ENCODE measurements around the gene KIF19. TPM values are rescaled to one million over a fixed set of nuclear protein-coding genes. Genes with fewer than 3 reads are reported as not detected.

The KIF19 gene
- total RNA-seq, 1 experiment from 2014 or later, result not detected

GRCh38 chr17:74328487-74328886, 2.5 kb downstream of the KIF19 start:
- Histone ChIP-seq H3K36me3 (ENCODE audit: low read depth) (no peaks in the 10 kb centered on the region), H3K9me3 (ENCODE audit: insufficient read depth, low read depth) (no peaks in the 10 kb centered on the region), H3K79me2 (ENCODE audit: low read depth) (no peaks in the 10 kb centered on the region), H3K27ac (no peak overlapping the region), H3K4me1 (replicated peaks; ENCODE audit: insufficient read depth) (no peaks in the 10 kb centered on the region), H3K4me3 (no peak overlapping the region), H3K4me2 (no peak overlapping the region), H3F3A (ENCODE audit: insufficient read depth, low read depth) (no peaks in the 10 kb centered on the region), H3K27me3 (ENCODE audit: insufficient read depth, low read depth) (peaks cover 55% of the 10 kb centered on the region), H2AFZ (no peak overlapping the region), H4K20me1 (ENCODE audit: insufficient read depth) (no peaks in the 10 kb centered on the region), H3K9me2 (ENCODE audit: insufficient read depth) (no peaks in the 10 kb centered on the region)
- DNase-seq, result no peak
- BruUV-seq (replicated peaks), result no TSS peak
- ChIA-PET POLR2A (ENCODE audit: unreplicated experiment) (no interaction called here), CTCF (interaction anchor here (0.7 kb wide), 1 partner anchor 272 kb away, joined by 3 read pairs; no protein-coding TSS in a partner anchor)
- no peak for TF ChIP-seq CTCF (conservative IDR thresholded peaks at IDR 0.05)
- no peak for TF ChIP-seq EZH2 (IDR thresholded peaks at IDR 0.05; ENCODE audit: low read depth)
- intact Hi-C loops (cut with micrococcal nuclease; ENCODE audit: unreplicated experiment), result no loop called here

GRCh38 chr17:74329378-74329777, 3.4 kb downstream of the KIF19 start:
- DNase-seq, result no peak
- peaks cover 57% of the 10 kb centered on the region for H3K27me3 ChIP-seq (ENCODE audit: insufficient read depth, low read depth)
- no TSS peak for BruUV-seq (replicated peaks)
- intact Hi-C loops (cut with micrococcal nuclease; ENCODE audit: unreplicated experiment), result no loop called here
- no peaks in the 10 kb centered on the region for H3K9me3 ChIP-seq (ENCODE audit: insufficient read depth, low read depth)
- no peak overlapping the region for H2AFZ ChIP-seq
- no peaks in the 10 kb centered on the region for H3K4me1 ChIP-seq (replicated peaks; ENCODE audit: insufficient read depth)
- H3K4me3 ChIP-seq, result no peak overlapping the region
- ChIA-PET POLR2A (ENCODE audit: unreplicated experiment) (no interaction called here), CTCF (interaction anchor here (0.7 kb wide), 1 partner anchor 271 kb away, joined by 3 read pairs; no protein-coding TSS in a partner anchor)
- no peaks in the 10 kb centered on the region for H3K9me2 ChIP-seq (ENCODE audit: insufficient read depth)
- no peaks in the 10 kb centered on the region for H3F3A ChIP-seq (ENCODE audit: insufficient read depth, low read depth)
- H3K4me2 ChIP-seq, result no peak overlapping the region
- H3K36me3 ChIP-seq (ENCODE audit: low read depth), result no peaks in the 10 kb centered on the region
- H3K79me2 ChIP-seq (ENCODE audit: low read depth), result no peaks in the 10 kb centered on the region
- no peaks in the 10 kb centered on the region for H4K20me1 ChIP-seq (ENCODE audit: insufficient read depth)
- no peak overlapping the region for H3K27ac ChIP-seq
- TF ChIP-seq EZH2 (IDR thresholded peaks at IDR 0.05; ENCODE audit: low read depth), result no peak
- TF ChIP-seq CTCF (conservative IDR thresholded peaks at IDR 0.05), result no peak

- Histone ChIP-seq H3K27ac (no peak overlapping the region), H3K4me2 (no peak overlapping the region), H3K9me3 (ENCODE audit: insufficient read depth, low read depth) (no peaks in the 10 kb centered on the region), H3F3A (ENCODE audit: insufficient read depth, low read depth) (no peaks in the 10 kb centered on the region), H2AFZ (no peak overlapping the region), H3K4me3 (no peak overlapping the region), H3K27me3 (ENCODE audit: insufficient read depth, low read depth) (peaks cover 57% of the 10 kb centered on the region), H3K4me1 (replicated peaks; ENCODE audit: insufficient read depth) (no peaks in the 10 kb centered on the region), H3K9me2 (ENCODE audit: insufficient read depth) (no peaks in the 10 kb centered on the region), H3K36me3 (ENCODE audit: low read depth) (no peaks in the 10 kb centered on the region), H4K20me1 (ENCODE audit: insufficient read depth) (no peaks in the 10 kb centered on the region), H3K79me2 (ENCODE audit: low read depth) (no peaks in the 10 kb centered on the region)
- BruUV-seq (replicated peaks), result no TSS peak
- intact Hi-C loops (cut with micrococcal nuclease; ENCODE audit: unreplicated experiment), result no loop called here
- CTCF ChIA-PET, result no interaction called here
- DNase-seq, result no peak
- no peak for TF ChIP-seq EZH2 (IDR thresholded peaks at IDR 0.05; ENCODE audit: low read depth)
- TF ChIP-seq CTCF (conservative IDR thresholded peaks at IDR 0.05), result no peak
- POLR2A ChIA-PET (ENCODE audit: unreplicated experiment), result no interaction called here
Measured at GRCh38 chr17:74330446-74330845, 4.4 kb downstream of the KIF19 start.
